Left ventricle myocardium inferior (tissue), 1 donor: ENCODE data around the gene ZNF768. TPM values are rescaled to one million over a fixed set of nuclear protein-coding genes. Genes with fewer than 3 reads are reported as not detected.

ENCODE experiments used
- DNase-seq: peaks from one replicate; pipeline ENCODE4 v3.0.0-alpha.2; 2020
- H3K27ac ChIP-seq: fragments of 200-600 bp; replicated peaks from 2 replicates; pipeline ENCODE4 v1.8.0; 2021
- H3K27me3 ChIP-seq: fragments of 200-600 bp; 2 replicates; pipeline ENCODE4 v1.8.0; 2021; ENCODE audit warnings: low read depth
- H3K36me3 ChIP-seq: fragments of 200-600 bp; 2 replicates; pipeline ENCODE4 v1.8.0; 2021
- H3K4me1 ChIP-seq: fragments of 200-600 bp; 2 replicates; pipeline ENCODE4 v1.8.0; 2021
- H3K4me3 ChIP-seq: fragments of 200-600 bp; 2 replicates; pipeline ENCODE4 v1.8.0; 2021; ENCODE audit warnings: mild to moderate bottlenecking, moderate library complexity
- H3K9me3 ChIP-seq: fragments of 200-600 bp; replicated peaks from 2 replicates; pipeline ENCODE4 v1.8.0; 2021
- CTCF ChIP-seq: fragments of 200-600 bp; IDR thresholded peaks from 2 replicates; pipeline ENCODE4 v1.8.0; 2021; ENCODE audit warnings: antibody characterized with exemption, mild to moderate bottlenecking, borderline replicate concordance
- intact Hi-C: fragments of 100-400 bp; cut with micrococcal nuclease; formaldehyde crosslinking; loops from one replicate; pipeline ENCODE4 v1.11.0; 2022
- total RNA-seq: library from RNA; stranded (reverse); fragmentation: NEBNext Ultra II Directional; extraction: Animal tissue kit (Norgen Biotek cat#: 25700); gene quantifications from one replicate; pipeline ENCODE4 v1.2.1, GENCODE V29; 2021
- donor health status: DM: no; HTN: yes; CAD: no; lungs with severe emphysema.

Gene ZNF768
- total RNA-seq, 1 donor from 2014 or later = 61.1 TPM

- peaks cover 85% of the 10 kb centered on the region for H3K4me1 ChIP-seq
Observed at GRCh38 chr16:30554557-30555314, 28.4 kb upstream of the ZNF768 start.

GRCh38 chr16:30553393-30553899 is 27.1 kb upstream of the ZNF768 start:
- H3K4me1 ChIP-seq = peaks cover 94% of the 10 kb centered on the region
- no peaks in the 10 kb centered on the region for H3K9me3 ChIP-seq
- no peak for TF ChIP-seq CTCF
- H3K36me3 ChIP-seq = peaks cover 30% of the 10 kb centered on the region
- H3K4me3 ChIP-seq = no peak overlapping the region
- peak overlapping the region; percentile 79 for H3K27ac ChIP-seq
- DNase-seq = no peak
- intact Hi-C loops = no loop called here
- H3K27me3 ChIP-seq = no peaks in the 10 kb centered on the region

More at GRCh38 chr16:30554557-30555314, 28.4 kb upstream of the ZNF768 start:
- DNase-seq = no peak
- intact Hi-C loops = no loop called here
- H3K4me3 ChIP-seq = no peak overlapping the region
- no peak for TF ChIP-seq CTCF
- H3K36me3 ChIP-seq = peaks cover 30% of the 10 kb centered on the region
- H3K9me3 ChIP-seq = no peaks in the 10 kb centered on the region
- H3K27ac ChIP-seq = peak overlapping the region; percentile 79
- no peaks in the 10 kb centered on the region for H3K27me3 ChIP-seq

DNA sequence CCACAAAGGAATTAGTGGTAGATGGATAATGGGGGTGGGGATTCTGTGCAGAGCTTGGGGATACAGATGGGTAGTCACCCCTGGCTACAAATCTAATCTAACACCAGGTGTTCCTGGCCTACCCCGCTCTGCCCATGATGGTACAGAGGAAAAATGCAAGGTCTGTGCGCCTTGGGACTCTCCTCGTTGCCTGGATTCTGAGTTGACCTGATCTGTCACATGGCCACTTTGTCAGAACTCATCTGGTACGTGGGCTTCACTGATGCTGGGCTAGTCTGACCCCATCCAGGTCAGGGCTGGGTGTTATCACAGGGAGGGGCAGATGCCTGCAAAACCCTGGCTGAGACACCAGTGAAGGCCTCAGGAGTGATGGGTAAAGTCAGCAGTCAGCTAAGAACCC is 26.6 kb upstream of the ZNF768 start:
- intact Hi-C loops = no loop called here
- no peaks in the 10 kb centered on the region for H3K9me3 ChIP-seq
- H3K27ac ChIP-seq = peak overlapping the region; percentile 79
- peaks cover 97% of the 10 kb centered on the region for H3K4me1 ChIP-seq
- no peak for DNase-seq
- peaks cover 30% of the 10 kb centered on the region for H3K36me3 ChIP-seq
- H3K4me3 ChIP-seq = no peak overlapping the region
- no peaks in the 10 kb centered on the region for H3K27me3 ChIP-seq
- no peak for TF ChIP-seq CTCF

- no peak for DNase-seq
- TF ChIP-seq CTCF = no peak
- Histone ChIP-seq H3K27me3 (no peaks in the 10 kb centered on the region), H3K4me3 (no peak overlapping the region), H3K4me1 (peaks cover 85% of the 10 kb centered on the region), H3K9me3 (no peaks in the 10 kb centered on the region), H3K36me3 (peaks cover 30% of the 10 kb centered on the region), H3K27ac (peak overlapping the region; percentile 79)
- intact Hi-C loops = no loop called here
Observed at GRCh38 chr16:30551781-30552180, 25.4 kb upstream of the ZNF768 start.

DNA sequence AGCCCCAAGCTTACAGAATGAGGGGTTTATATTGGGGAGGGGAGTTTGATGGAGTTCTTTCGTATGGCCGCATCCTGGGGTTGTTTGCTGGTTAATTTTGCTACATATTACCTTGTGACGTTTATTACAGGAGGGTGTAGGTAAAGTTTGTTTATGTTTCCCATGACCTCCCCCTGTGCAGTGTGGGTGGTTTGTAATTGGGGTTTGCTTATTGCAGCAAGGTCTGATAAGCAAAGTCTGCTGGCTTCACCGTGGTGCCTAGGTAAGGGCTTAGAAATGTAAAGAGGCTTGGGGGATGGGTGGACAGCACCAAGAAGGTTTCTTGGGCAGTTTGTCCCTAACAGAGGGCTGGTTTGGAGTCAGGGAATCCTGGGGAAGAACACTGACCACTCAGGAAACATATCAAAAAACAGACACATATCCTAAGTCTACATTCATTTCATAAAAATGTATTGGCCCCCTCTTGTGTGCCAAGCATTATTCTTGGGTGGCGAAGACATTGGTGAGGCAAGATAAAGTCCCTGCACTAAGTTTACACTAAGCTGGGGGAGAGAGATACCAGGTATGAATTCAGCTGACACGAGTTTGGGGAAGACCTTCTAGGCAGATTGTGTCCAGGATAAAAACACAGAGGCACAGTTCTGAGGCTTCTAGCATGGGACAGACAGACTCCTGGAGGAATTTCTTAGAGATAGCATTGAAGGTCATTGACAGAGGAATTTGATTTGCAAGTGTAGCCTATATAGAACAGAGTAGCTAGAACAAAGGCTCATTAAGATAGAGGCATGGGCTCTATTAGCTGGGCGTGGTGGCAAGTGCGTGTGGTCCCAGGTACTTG is 22.3 kb upstream of the ZNF768 start:
- intact Hi-C loops = no loop called here
- no peak for TF ChIP-seq CTCF

More for the DNA sequence above, 22.3 kb upstream of the ZNF768 start:
- Histone ChIP-seq H3K4me3 (no peak overlapping the region), H3K4me1 (peaks cover 54% of the 10 kb centered on the region), H3K9me3 (no peaks in the 10 kb centered on the region), H3K36me3 (peaks cover 2% of the 10 kb centered on the region), H3K27me3 (no peaks in the 10 kb centered on the region), H3K27ac (peak overlapping the region; percentile 79)
- DNase-seq = no peak
